ENCODE results near the gene NES.
"Not testable (repeated sequence)": the region's sequence is repeated elsewhere in the genome, so short reads cannot be mapped to it uniquely, and the experiment has no call there.

- not testable (repeated sequence) for TF ChIP-seq POLR2AphosphoS5 (IDR thresholded peaks at IDR 0.05; ENCODE audit: low read depth, low read length); POLR2A (IDR thresholded peaks at IDR 0.05; ENCODE audit: low read depth, low read length); TAF1 (IDR thresholded peaks at IDR 0.05; ENCODE audit: low read depth, low read length); SPI1 (IDR thresholded peaks at IDR 0.05; ENCODE audit: low read depth, low read length); PAX5 (IDR thresholded peaks at IDR 0.05; ENCODE audit: insufficient read depth, low read length, severe bottlenecking)
These were observed 46.1 kb downstream of the NES start for GRCh38 chr1:156631152-156631551.

Measured in GM12891 (cell line).